Loucy (cell line): ENCODE data around the gene TM9SF4.

Experiments
- H2AFZ ChIP-seq: fragments of 200-600 bp; sonication (generic); 2 replicates; pipeline ENCODE4 v1.6.0; 2016; ENCODE audit warnings: antibody characterized with exemption, mild to moderate bottlenecking, low read length, moderate library complexity
- H3F3A ChIP-seq: fragments of 200-600 bp; 2 replicates; pipeline ENCODE4 v1.6.0; 2016; ENCODE audit warnings: antibody characterized with exemption, low read depth, mild to moderate bottlenecking
- H3K27me3 ChIP-seq: fragments of 200-600 bp; sonication (generic); 2 replicates; pipeline ENCODE4 v1.6.1; 2014; ENCODE audit warnings: low read length, mild to moderate bottlenecking; ENCODE audit not compliant: insufficient read depth, poor library complexity, severe bottlenecking
- H3K36me3 ChIP-seq: fragments of 200-600 bp; sonication (generic); 2 replicates; pipeline ENCODE4 v1.6.1; 2016; ENCODE audit warnings: low read length; ENCODE audit not compliant: insufficient read depth
- H3K4me1 ChIP-seq: fragments of 200-600 bp; sonication (generic); 2 replicates; pipeline ENCODE4 v1.5.1; 2014; ENCODE audit warnings: low read length, mild to moderate bottlenecking; ENCODE audit not compliant: insufficient read depth, poor library complexity, severe bottlenecking
- H3K4me2 ChIP-seq: fragments of 200-600 bp; sonication (generic); 2 replicates; pipeline ENCODE4 v1.6.0; 2014; ENCODE audit warnings: antibody characterized with exemption, low read length, low read depth, mild to moderate bottlenecking; ENCODE audit not compliant: poor library complexity, severe bottlenecking
- H3K4me3 ChIP-seq: fragments of 200-600 bp; sonication (generic); 2 replicates; pipeline ENCODE4 v1.5.1; 2014; ENCODE audit warnings: low read length, mild to moderate bottlenecking, mixed read lengths; ENCODE audit not compliant: poor library complexity, severe bottlenecking
- H3K79me2 ChIP-seq: fragments of 200-600 bp; sonication (generic); 2 replicates; pipeline ENCODE4 v1.6.1; 2014; ENCODE audit warnings: low read length; ENCODE audit not compliant: insufficient read depth
- H3K9ac ChIP-seq: fragments of 200-600 bp; sonication (generic); 2 replicates; pipeline ENCODE4 v1.6.0; 2014; ENCODE audit warnings: mild to moderate bottlenecking, low read depth, low read length, moderate library complexity; ENCODE audit not compliant: poor library complexity, severe bottlenecking
- H3K9me2 ChIP-seq: fragments of 200-600 bp; sonication (generic); replicated peaks from 2 replicates; pipeline ENCODE4 v1.6.1; 2016; ENCODE audit warnings: low read depth, low read length, mixed read lengths
- H3K9me3 ChIP-seq: fragments of 200-600 bp; sonication (generic); 2 replicates; pipeline ENCODE4 v1.6.1; 2014; ENCODE audit warnings: mild to moderate bottlenecking, antibody characterized with exemption, low read length, low read depth; ENCODE audit not compliant: insufficient read depth
- H4K20me1 ChIP-seq: fragments of 200-600 bp; sonication (generic); 2 replicates; pipeline ENCODE4 v1.6.0; 2014; ENCODE audit warnings: antibody characterized with exemption, low read length, mild to moderate bottlenecking; ENCODE audit not compliant: insufficient read depth, poor library complexity, severe bottlenecking
- EZH2phosphoT487 ChIP-seq: fragments of 200-600 bp; IDR thresholded peaks from 2 replicates; pipeline ENCODE4 v1.6.1; 2018; ENCODE audit warnings: antibody characterized with exemption, mild to moderate bottlenecking, moderate library complexity, borderline replicate concordance
- TF ChIP-seq, protein P1 (sequence below): fragments of 200-600 bp; sonication (generic); conservative IDR thresholded peaks from 2 replicates; pipeline ENCODE4 v1.5.1; 2014; ENCODE audit warnings: mild to moderate bottlenecking, antibody characterized with exemption, low read length

Gene TM9SF4

DNA sequence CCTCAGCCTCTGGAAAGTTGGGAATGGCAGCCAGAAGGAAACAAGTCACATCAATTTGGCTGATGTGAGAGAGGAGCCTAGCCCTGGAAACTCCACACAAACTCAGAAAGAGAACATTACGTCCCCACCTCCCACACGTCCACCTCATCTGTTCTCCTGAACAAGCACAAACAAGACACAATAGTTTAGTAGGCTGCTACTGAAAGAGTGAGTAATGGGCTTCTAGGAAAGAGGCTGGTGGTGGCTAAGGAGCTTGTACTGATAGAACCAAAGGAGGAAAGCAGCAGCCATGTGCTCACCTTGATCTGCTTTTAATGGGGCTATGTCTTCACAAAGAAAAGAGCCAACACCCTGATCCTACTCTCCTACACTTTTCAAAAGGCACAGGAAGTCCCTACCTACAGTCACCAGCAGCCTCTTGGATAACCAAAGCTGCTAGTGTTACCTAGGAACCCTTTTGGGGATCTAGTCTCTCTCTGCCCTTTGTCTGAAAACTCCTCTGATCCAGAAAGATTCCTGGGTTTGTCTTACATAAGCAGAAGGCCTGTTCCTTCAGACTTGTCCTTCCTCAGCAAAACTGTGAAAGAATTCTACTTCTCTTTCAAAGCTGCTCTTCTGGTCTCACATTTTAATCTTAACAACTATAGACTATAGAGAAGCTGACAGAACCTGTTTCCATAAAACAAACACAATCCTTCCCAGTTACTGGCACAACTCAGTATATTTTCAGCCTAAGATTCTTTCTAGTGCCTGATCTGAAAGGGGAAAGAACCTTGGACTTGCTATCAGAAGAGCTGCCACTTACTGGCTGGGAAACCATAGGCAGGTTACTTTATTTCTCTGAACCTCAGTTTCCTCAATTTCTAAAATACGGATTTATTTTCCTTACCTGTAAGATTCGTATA is 94.9 kb downstream of the TM9SF4 start:
- no peaks in the 10 kb centered on the region for H3K27me3 ChIP-seq
- peaks cover 19% of the 10 kb centered on the region; the same call in 1 of the 2 replicates for H3K36me3 ChIP-seq
- H3F3A ChIP-seq = no peaks in the 10 kb centered on the region
- H3K4me2 ChIP-seq = peak overlapping the region; percentile 99
- peak overlapping the region; percentile 100 for H3K4me3 ChIP-seq
- no peak overlapping the region for H2AFZ ChIP-seq
- peak overlapping the region; percentile 99 for H3K9ac ChIP-seq
- peaks cover 57% of the 10 kb centered on the region for H3K4me1 ChIP-seq
- TF ChIP-seq, protein P1, sequence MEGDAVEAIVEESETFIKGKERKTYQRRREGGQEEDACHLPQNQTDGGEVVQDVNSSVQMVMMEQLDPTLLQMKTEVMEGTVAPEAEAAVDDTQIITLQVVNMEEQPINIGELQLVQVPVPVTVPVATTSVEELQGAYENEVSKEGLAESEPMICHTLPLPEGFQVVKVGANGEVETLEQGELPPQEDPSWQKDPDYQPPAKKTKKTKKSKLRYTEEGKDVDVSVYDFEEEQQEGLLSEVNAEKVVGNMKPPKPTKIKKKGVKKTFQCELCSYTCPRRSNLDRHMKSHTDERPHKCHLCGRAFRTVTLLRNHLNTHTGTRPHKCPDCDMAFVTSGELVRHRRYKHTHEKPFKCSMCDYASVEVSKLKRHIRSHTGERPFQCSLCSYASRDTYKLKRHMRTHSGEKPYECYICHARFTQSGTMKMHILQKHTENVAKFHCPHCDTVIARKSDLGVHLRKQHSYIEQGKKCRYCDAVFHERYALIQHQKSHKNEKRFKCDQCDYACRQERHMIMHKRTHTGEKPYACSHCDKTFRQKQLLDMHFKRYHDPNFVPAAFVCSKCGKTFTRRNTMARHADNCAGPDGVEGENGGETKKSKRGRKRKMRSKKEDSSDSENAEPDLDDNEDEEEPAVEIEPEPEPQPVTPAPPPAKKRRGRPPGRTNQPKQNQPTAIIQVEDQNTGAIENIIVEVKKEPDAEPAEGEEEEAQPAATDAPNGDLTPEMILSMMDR = no peak
- TF ChIP-seq EZH2phosphoT487 = no peak
- peaks cover 63% of the 10 kb centered on the region for H4K20me1 ChIP-seq
- H3K9me3 ChIP-seq = no peaks in the 10 kb centered on the region
- H3K79me2 ChIP-seq = peaks cover 98% of the 10 kb centered on the region
- H3K9me2 ChIP-seq = no peaks in the 10 kb centered on the region

DNA sequence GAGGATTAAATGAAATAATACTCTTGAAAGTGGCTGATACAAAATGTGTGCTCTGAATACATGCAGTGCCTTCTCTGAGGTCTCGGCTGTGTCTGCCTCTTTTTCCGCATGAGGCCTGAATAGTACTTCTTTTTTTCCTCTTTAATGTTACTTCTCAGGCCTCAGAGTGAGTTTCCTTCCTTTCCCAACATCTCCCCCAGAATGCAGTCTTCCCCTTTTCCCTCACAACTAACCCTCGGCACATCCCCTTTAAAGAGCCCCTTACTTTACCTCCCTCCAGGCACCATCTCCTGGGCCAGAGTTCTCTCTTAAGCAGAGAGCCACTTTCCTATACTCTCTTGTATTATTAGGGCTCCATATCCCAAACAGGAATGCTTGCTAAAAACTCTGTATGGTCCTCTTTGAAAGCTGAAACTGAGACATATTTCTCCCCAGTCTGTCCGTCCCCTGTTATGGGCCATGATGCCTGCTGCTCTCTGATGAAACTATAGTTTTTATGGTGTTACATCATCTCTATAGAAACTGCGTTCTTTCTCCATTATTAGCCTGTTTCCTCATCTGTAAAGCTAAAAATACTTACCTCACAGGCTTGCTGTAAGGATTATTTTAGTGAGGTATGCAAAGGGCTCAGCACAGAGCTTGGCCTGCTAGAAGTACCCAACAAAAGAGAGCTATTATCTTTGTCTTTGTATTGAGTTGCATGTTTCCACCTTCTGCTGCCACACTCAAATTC is 95.8 kb downstream of the TM9SF4 start:
- no peak for TF ChIP-seq EZH2phosphoT487
- TF ChIP-seq, protein P1 = no peak
- no peaks in the 10 kb centered on the region for H3K27me3 ChIP-seq
- H3K9me2 ChIP-seq = no peaks in the 10 kb centered on the region
- H2AFZ ChIP-seq = no peak overlapping the region
- no peaks in the 10 kb centered on the region for H3K9me3 ChIP-seq
- peak overlapping the region; percentile 99 for H3K4me2 ChIP-seq
- peaks cover 63% of the 10 kb centered on the region for H4K20me1 ChIP-seq
- peak overlapping the region; percentile 100 for H3K4me3 ChIP-seq
- peaks cover 97% of the 10 kb centered on the region for H3K79me2 ChIP-seq
- H3K36me3 ChIP-seq = peaks cover 15% of the 10 kb centered on the region; the same call in 1 of the 2 replicates
- no peaks in the 10 kb centered on the region for H3F3A ChIP-seq
- peaks cover 63% of the 10 kb centered on the region for H3K4me1 ChIP-seq
- H3K9ac ChIP-seq = peak overlapping the region; percentile 99

DNA sequence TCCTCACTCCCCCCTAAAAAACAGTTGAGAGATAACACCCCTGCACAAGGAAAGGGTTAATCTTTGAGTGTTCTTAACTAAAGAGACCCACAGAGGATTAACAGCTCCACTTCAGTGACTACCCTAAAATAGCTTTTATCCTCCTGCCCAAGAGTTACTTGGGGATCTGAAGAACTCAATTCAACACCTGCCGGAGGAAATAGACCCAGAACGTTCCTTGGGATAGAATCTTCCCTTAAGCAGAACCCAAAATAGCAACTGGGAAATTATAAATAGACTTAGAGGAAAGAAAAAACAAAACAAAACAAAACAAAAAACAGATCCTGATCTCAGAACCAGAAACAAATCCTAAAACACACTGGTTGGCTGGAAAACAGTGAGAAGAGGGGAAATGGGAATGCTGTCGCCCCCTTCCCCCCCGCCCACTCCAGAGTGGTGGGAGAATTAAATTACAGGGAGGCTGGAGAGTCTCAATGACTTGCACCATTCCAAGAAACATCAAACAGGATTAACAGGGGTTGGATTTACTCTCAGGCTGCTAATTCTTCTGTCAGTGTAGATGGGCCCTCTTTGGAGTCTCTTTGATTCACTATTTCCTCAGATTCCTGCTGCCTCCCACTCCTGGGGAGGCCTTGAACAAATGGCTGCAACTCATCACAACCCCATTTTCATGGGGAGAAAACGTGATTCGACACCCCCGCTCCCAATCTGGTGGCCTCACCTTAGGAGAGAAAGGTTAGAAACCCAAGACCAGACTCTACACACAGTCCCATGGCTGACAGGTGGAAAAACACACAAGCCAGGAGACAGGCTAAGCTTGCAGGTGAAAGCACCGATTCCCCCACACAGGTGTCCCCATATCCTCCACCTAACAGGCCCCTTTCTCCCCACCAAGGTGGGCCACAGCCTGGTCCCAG is 96.6 kb downstream of the TM9SF4 start:
- H3K36me3 ChIP-seq = peaks cover 9% of the 10 kb centered on the region; the same call in 1 of the 2 replicates
- peaks cover 69% of the 10 kb centered on the region for H3K4me1 ChIP-seq
- H4K20me1 ChIP-seq = peaks cover 62% of the 10 kb centered on the region
- H3K9me2 ChIP-seq = no peaks in the 10 kb centered on the region
- TF ChIP-seq EZH2phosphoT487 = no peak
- TF ChIP-seq, protein P1 = no peak
- H3F3A ChIP-seq = no peaks in the 10 kb centered on the region
- peak overlapping the region; percentile 100 for H3K4me3 ChIP-seq
- no peaks in the 10 kb centered on the region for H3K27me3 ChIP-seq
- H3K4me2 ChIP-seq = peak overlapping the region; percentile 99
- H2AFZ ChIP-seq = no peak overlapping the region
- H3K9me3 ChIP-seq = no peaks in the 10 kb centered on the region
- peak overlapping the region; percentile 99 for H3K9ac ChIP-seq
- H3K79me2 ChIP-seq = peaks cover 95% of the 10 kb centered on the region
